Liver (tissue), 3 donors: Measurements from ENCODE around the gene EXOSC6.

Experiments
- GABPA ChIP-seq, 2 donors: IDR thresholded peaks in 1 of 2; conservative IDR thresholded peaks in 1 of 2; 2 replicates each; pipeline ENCODE4 v1.6.1; 2016; ENCODE audit warnings: antibody characterized with exemption in 2 of 2, mild to moderate bottlenecking in 1 of 2, moderate library complexity in 1 of 2
- JUND ChIP-seq, 2 donors: IDR thresholded peaks; 2 replicates each; pipeline ENCODE4 v1.6.1; 2016; ENCODE audit warnings: antibody characterized with exemption in 2 of 2
- NR2F2 ChIP-seq: IDR thresholded peaks from 2 replicates; pipeline ENCODE4 v1.6.1; 2016; ENCODE audit warnings: antibody characterized with exemption
- SP1 ChIP-seq: IDR thresholded peaks from 2 replicates; pipeline ENCODE4 v1.6.1; 2018; ENCODE audit warnings: antibody characterized with exemption, mild to moderate bottlenecking
- TAF1 ChIP-seq: conservative IDR thresholded peaks from 2 replicates; pipeline ENCODE4 v1.6.1; 2016; ENCODE audit warnings: antibody characterized with exemption, mild to moderate bottlenecking
- TF ChIP-seq, protein P1 (sequence below): fragments of 150-350 bp; IDR thresholded peaks from 2 replicates; pipeline ENCODE4 v1.5.1; 2017; ENCODE audit warnings: improper control_type of control experiment, low read depth, low read length; ENCODE audit not compliant: missing input control
- TF ChIP-seq, protein P2 (sequence below): IDR thresholded peaks from 2 replicates; pipeline ENCODE4 v1.6.1; 2016; ENCODE audit warnings: antibody characterized with exemption, mild to moderate bottlenecking
- TF ChIP-seq, protein P3 (sequence below): IDR thresholded peaks from 2 replicates; pipeline ENCODE4 v1.6.1; 2016; ENCODE audit warnings: antibody characterized with exemption
- TF ChIP-seq, protein P4 (sequence below): IDR thresholded peaks from 2 replicates; pipeline ENCODE4 v1.6.1; 2016; ENCODE audit warnings: antibody characterized with exemption
- TF ChIP-seq, protein P5 (sequence below): IDR thresholded peaks from 2 replicates; pipeline ENCODE4 v1.6.1; 2016; ENCODE audit warnings: antibody characterized with exemption
- donor health status: healthy.
- donor health status: healthy.

DNA sequence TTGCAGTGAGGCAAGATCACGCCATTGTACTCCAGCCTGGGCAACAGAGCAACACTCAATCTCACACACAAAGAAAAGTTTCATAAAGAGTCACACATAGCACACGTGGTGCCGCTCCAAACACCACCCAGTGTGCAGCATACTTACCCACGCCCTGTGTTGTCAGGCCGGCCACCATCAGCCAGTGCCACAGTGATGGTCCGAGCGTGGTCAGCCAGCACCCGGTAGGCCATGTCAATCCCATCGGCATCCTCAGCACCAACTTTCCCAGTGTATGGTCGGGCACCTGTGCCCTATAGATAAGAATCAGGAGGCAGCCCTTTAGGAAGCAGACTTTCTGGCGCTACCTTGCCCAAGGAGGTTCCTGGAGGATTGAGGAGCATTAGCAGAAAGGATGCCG is 17.7 kb upstream of the EXOSC6 start:
- TF ChIP-seq, protein P1, sequence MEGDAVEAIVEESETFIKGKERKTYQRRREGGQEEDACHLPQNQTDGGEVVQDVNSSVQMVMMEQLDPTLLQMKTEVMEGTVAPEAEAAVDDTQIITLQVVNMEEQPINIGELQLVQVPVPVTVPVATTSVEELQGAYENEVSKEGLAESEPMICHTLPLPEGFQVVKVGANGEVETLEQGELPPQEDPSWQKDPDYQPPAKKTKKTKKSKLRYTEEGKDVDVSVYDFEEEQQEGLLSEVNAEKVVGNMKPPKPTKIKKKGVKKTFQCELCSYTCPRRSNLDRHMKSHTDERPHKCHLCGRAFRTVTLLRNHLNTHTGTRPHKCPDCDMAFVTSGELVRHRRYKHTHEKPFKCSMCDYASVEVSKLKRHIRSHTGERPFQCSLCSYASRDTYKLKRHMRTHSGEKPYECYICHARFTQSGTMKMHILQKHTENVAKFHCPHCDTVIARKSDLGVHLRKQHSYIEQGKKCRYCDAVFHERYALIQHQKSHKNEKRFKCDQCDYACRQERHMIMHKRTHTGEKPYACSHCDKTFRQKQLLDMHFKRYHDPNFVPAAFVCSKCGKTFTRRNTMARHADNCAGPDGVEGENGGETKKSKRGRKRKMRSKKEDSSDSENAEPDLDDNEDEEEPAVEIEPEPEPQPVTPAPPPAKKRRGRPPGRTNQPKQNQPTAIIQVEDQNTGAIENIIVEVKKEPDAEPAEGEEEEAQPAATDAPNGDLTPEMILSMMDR = no peak
- no peak for TF ChIP-seq SP1
- TF ChIP-seq, protein P2, sequence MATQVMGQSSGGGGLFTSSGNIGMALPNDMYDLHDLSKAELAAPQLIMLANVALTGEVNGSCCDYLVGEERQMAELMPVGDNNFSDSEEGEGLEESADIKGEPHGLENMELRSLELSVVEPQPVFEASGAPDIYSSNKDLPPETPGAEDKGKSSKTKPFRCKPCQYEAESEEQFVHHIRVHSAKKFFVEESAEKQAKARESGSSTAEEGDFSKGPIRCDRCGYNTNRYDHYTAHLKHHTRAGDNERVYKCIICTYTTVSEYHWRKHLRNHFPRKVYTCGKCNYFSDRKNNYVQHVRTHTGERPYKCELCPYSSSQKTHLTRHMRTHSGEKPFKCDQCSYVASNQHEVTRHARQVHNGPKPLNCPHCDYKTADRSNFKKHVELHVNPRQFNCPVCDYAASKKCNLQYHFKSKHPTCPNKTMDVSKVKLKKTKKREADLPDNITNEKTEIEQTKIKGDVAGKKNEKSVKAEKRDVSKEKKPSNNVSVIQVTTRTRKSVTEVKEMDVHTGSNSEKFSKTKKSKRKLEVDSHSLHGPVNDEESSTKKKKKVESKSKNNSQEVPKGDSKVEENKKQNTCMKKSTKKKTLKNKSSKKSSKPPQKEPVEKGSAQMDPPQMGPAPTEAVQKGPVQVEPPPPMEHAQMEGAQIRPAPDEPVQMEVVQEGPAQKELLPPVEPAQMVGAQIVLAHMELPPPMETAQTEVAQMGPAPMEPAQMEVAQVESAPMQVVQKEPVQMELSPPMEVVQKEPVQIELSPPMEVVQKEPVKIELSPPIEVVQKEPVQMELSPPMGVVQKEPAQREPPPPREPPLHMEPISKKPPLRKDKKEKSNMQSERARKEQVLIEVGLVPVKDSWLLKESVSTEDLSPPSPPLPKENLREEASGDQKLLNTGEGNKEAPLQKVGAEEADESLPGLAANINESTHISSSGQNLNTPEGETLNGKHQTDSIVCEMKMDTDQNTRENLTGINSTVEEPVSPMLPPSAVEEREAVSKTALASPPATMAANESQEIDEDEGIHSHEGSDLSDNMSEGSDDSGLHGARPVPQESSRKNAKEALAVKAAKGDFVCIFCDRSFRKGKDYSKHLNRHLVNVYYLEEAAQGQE = no peak
- no peak for TF ChIP-seq GABPA (IDR thresholded peaks at IDR 0.05 in 1 of 2, conservative IDR thresholded peaks at IDR 0.05 in 1 of 2)
- no peak for TF ChIP-seq TAF1
- TF ChIP-seq, protein P3, sequence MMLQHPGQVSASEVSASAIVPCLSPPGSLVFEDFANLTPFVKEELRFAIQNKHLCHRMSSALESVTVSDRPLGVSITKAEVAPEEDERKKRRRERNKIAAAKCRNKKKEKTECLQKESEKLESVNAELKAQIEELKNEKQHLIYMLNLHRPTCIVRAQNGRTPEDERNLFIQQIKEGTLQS = no peak
- no peak for TF ChIP-seq NR2F2
- TF ChIP-seq, protein P4, sequence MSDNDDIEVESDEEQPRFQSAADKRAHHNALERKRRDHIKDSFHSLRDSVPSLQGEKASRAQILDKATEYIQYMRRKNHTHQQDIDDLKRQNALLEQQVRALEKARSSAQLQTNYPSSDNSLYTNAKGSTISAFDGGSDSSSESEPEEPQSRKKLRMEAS = no peak
- TF ChIP-seq JUND (IDR thresholded peaks at IDR 0.05) = no peak
- TF ChIP-seq, protein P5, sequence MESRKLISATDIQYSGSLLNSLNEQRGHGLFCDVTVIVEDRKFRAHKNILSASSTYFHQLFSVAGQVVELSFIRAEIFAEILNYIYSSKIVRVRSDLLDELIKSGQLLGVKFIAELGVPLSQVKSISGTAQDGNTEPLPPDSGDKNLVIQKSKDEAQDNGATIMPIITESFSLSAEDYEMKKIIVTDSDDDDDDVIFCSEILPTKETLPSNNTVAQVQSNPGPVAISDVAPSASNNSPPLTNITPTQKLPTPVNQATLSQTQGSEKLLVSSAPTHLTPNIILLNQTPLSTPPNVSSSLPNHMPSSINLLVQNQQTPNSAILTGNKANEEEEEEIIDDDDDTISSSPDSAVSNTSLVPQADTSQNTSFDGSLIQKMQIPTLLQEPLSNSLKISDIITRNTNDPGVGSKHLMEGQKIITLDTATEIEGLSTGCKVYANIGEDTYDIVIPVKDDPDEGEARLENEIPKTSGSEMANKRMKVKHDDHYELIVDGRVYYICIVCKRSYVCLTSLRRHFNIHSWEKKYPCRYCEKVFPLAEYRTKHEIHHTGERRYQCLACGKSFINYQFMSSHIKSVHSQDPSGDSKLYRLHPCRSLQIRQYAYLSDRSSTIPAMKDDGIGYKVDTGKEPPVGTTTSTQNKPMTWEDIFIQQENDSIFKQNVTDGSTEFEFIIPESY = no peak
